ENCODE measurements around the gene CNTNAP3. TPM values are rescaled to one million over a fixed set of nuclear protein-coding genes. Genes with fewer than 3 reads are reported as not detected.
"Not testable (repeated sequence)": the region's sequence is repeated elsewhere in the genome, so short reads cannot be mapped to it uniquely, and the experiment has no call there.

Gene CNTNAP3
- total RNA-seq, 1 experiment from 2014 or later, result 2.7 TPM

GRCh38 chr9:39073537-39073936, 214.4 kb downstream of the CNTNAP3 start:
- not testable (repeated sequence) for DNase-seq (ENCODE audit: low read depth)

GRCh38 chr9:39067683-39068082, 220.3 kb downstream of the CNTNAP3 start:
- DNase-seq (ENCODE audit: low read depth), result not testable (repeated sequence)

- peak; percentile 25 for DNase-seq (ENCODE audit: low read depth)
Measured at GRCh38 chr9:39062966-39063365, 225.0 kb downstream of the CNTNAP3 start.

GRCh38 chr9:39054453-39054852, 233.5 kb downstream of the CNTNAP3 start:
- not testable (repeated sequence) for DNase-seq (ENCODE audit: low read depth)

GRCh38 chr9:39046833-39047232, 241.1 kb downstream of the CNTNAP3 start:
- not testable (repeated sequence) for DNase-seq (ENCODE audit: low read depth)

- not testable (repeated sequence) for DNase-seq (ENCODE audit: low read depth)
Measured at GRCh38 chr9:39042352-39042803, 245.6 kb downstream of the CNTNAP3 start.

GRCh38 chr9:39041774-39042173, 246.2 kb downstream of the CNTNAP3 start:
- DNase-seq (ENCODE audit: low read depth), result not testable (repeated sequence)

- not testable (repeated sequence) for DNase-seq (ENCODE audit: low read depth)
Measured at GRCh38 chr9:39039148-39039547, 248.8 kb downstream of the CNTNAP3 start.

- DNase-seq (ENCODE audit: low read depth), result not testable (repeated sequence)
Measured at GRCh38 chr9:39038221-39038620, 249.7 kb downstream of the CNTNAP3 start.

GRCh38 chr9:39033849-39034248, 254.1 kb downstream of the CNTNAP3 start:
- DNase-seq (ENCODE audit: low read depth), result not testable (repeated sequence)

GRCh38 chr9:39030204-39031019, 257.6 kb downstream of the CNTNAP3 start:
- DNase-seq (ENCODE audit: low read depth), result peak; percentile 88

GRCh38 chr9:39028855-39029254, 259.1 kb downstream of the CNTNAP3 start:
- not testable (repeated sequence) for DNase-seq (ENCODE audit: low read depth)

GRCh38 chr9:39028168-39028567, 259.8 kb downstream of the CNTNAP3 start:
- DNase-seq (ENCODE audit: low read depth), result not testable (repeated sequence)

GRCh38 chr9:39025911-39026588, 261.9 kb downstream of the CNTNAP3 start:
- not testable (repeated sequence) for DNase-seq (ENCODE audit: low read depth)

Small RNAs within 50 kb of the gene (small RNA-seq; reads per million reads assigned to genes)
- not detected for gene RN7SL640P

Other genes starting within 250 kb of the CNTNAP3 start
- gene SPATA31A1, start 67.5 kb upstream of the CNTNAP3 start, total RNA-seq (2014; rRNA removed; shearing (Covaris generic)), result not detected in 2 replicates